ENCODE results near the gene SEMA3C. TPM values are rescaled to one million over a fixed set of nuclear protein-coding genes. Genes with fewer than 3 reads are reported as not detected.

SEMA3C gene
- total and polyA plus RNA-seq, 10 donors = 1.1 to 53.7 (median 13.0) TPM

DNA sequence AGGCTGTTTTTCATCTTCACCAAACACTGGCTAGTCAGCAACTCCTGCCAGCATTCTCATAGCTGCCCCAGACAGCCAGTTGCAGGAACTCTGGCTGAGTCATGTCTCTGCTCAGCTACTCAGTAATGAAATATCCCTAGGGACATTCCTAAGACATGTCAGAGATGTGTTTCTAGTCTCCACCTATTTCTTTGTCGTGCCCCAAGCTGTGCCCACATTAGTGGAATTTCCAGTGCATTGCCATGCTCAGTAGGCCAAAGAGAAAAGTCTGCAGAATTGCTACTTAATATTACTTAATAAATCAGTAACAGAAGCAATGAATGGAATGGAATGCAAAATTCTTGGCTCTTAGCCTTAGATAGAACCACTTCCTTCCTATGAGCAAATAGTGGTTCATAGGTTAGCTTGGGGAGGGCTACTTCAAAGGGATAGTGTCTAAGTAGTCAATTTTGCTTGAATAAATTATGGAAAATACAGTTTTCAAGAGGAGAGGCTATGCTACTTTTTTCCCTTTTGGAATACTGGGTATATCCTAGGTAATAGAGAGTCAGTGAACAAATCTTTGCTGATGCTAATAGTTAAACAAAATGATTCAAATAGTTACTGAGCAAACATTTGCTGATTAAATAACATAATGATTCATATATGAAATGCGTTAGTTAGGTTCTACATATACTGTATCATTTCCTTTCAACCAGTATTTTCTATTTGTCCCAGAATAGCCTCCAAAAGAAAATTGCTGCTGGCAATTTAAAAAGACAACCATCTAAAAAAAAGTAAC, 23.6 kb upstream of the SEMA3C start:
- no peak for DNase-seq
- no peaks in the 10 kb centered on the region for H3K27me3 ChIP-seq (replicated peaks in 1 of 7)
- H3K27ac ChIP-seq = peak overlapping the region in 6 of 8 donors; percentile 5 to 57 (median 34)
- peaks cover 0 to 9% (median 0%) of the 10 kb centered on the region in 6 donors for H3K4me1 ChIP-seq
- 43 to 68% (median 53%) methylated on average over 2 of the region's 2 CpGs for WGBS, 5 donors
- H3K9me3 ChIP-seq = no peaks in the 10 kb centered on the region
- TF ChIP-seq POLR2A (IDR thresholded peaks at IDR 0.05) (no peak), POLR2AphosphoS5 (IDR thresholded peaks at IDR 0.05) (no peak)
- TF ChIP-seq, protein P1, sequence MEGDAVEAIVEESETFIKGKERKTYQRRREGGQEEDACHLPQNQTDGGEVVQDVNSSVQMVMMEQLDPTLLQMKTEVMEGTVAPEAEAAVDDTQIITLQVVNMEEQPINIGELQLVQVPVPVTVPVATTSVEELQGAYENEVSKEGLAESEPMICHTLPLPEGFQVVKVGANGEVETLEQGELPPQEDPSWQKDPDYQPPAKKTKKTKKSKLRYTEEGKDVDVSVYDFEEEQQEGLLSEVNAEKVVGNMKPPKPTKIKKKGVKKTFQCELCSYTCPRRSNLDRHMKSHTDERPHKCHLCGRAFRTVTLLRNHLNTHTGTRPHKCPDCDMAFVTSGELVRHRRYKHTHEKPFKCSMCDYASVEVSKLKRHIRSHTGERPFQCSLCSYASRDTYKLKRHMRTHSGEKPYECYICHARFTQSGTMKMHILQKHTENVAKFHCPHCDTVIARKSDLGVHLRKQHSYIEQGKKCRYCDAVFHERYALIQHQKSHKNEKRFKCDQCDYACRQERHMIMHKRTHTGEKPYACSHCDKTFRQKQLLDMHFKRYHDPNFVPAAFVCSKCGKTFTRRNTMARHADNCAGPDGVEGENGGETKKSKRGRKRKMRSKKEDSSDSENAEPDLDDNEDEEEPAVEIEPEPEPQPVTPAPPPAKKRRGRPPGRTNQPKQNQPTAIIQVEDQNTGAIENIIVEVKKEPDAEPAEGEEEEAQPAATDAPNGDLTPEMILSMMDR (IDR thresholded peaks at IDR 0.05 in 8 of 11, conservative IDR thresholded peaks at IDR 0.05 in 3 of 11) = no peak
- no peaks in the 10 kb centered on the region for H3K36me3 ChIP-seq
- intact Hi-C loops (cut with DNase I; ENCODE audit: low total_unique reads) = no loop called here
- H3K4me3 ChIP-seq = no peak overlapping the region

DNA sequence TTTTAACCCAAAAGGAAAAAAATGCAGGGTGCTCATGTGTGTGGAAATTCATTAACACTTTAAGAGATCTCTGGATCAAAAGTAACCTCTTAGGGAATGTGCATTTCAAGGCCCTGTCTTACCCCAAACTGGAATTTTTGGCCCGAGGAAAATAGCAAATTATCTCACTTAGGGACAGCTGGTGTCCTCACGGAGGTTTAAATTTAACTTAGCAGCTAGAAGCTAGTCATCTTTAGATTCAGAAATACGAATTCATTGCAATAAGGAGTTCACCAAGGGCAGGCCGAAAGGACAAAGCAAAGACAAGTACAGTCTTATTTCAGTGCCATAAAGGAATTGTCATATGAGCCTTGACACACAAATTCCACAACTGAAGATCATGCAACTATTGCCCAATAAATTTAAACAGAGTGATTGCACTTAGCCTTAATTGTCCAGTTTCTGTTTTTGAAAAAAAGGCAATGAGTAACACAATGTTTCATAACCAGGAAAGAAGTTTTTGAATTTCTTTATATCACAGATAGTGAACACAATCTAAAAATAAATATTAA, 22.4 kb upstream of the SEMA3C start:
- intact Hi-C loops (cut with DNase I; ENCODE audit: low total_unique reads) = no loop called here
- WGBS, 5 donors = 58 to 77% (median 69%) methylated on average over 4 of the region's 4 CpGs
- H3K27ac ChIP-seq = peak overlapping the region in 5 of 8 donors; percentile 9 to 57 (median 18)

DNA sequence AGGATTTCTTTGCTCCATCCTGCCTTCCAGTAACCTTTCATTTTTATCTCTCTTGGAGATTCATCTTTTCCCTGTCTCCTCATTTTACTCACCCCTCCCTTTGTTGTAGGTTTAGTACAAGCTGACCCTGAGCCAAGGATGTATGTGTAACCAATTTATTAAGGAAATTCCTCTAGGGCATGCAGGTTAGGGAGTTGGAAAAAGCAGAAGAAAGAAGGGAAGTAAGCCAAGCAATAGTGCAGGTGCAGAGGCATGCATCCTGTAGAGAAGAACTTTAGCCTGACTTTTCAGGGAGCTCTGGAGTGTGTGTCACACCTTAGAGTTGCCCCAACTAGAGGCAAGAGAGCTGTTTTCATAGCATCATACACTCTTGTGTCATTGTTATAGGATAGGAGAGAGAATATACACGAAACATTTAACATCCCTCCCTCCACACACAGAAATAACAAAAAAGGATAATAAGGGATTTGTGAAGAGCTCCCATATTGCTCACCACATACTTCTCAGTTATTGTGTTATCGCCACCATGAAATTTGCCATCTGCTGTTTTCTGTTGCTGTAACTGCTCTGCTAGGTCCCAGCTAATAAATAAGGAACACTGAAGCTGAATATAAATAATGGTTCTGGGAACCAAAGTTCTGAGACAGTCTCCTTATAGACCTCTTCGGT, 21.8 kb upstream of the SEMA3C start:
- H3K27ac ChIP-seq = peak overlapping the region in 5 of 8 donors; percentile 9 to 57 (median 18)
- no peaks in the 10 kb centered on the region for H3K27me3 ChIP-seq (replicated peaks in 1 of 7)
- H3K4me1 ChIP-seq = peaks cover 0 to 9% (median 0%) of the 10 kb centered on the region in 6 donors
- no peaks in the 10 kb centered on the region for H3K36me3 ChIP-seq
- H3K9me3 ChIP-seq = no peaks in the 10 kb centered on the region
- TF ChIP-seq POLR2AphosphoS5 (IDR thresholded peaks at IDR 0.05) (no peak), POLR2A (IDR thresholded peaks at IDR 0.05) (no peak)
- TF ChIP-seq, protein P1 (IDR thresholded peaks at IDR 0.05 in 8 of 11, conservative IDR thresholded peaks at IDR 0.05 in 3 of 11) = no peak
- H3K4me3 ChIP-seq = no peak overlapping the region
- intact Hi-C loops (cut with DNase I; ENCODE audit: low total_unique reads) = no loop called here
- 71 to 86% (median 75%) methylated on average over 3 of the region's 3 CpGs for WGBS, 5 donors
- DNase-seq = no peak

More for the DNA sequence above, 22.4 kb upstream of the SEMA3C start:
- Histone ChIP-seq H3K4me3 (no peak overlapping the region), H3K27me3 (replicated peaks in 1 of 7) (no peaks in the 10 kb centered on the region), H3K36me3 (no peaks in the 10 kb centered on the region), H3K4me1 (peaks cover 0 to 9% (median 0%) of the 10 kb centered on the region in 6 donors), H3K9me3 (no peaks in the 10 kb centered on the region)
- no peak for DNase-seq
- TF ChIP-seq POLR2A (IDR thresholded peaks at IDR 0.05) = no peak
- TF ChIP-seq, protein P1 (IDR thresholded peaks at IDR 0.05 in 8 of 11, conservative IDR thresholded peaks at IDR 0.05 in 3 of 11) = no peak
- TF ChIP-seq POLR2AphosphoS5 (IDR thresholded peaks at IDR 0.05) = no peak

DNA sequence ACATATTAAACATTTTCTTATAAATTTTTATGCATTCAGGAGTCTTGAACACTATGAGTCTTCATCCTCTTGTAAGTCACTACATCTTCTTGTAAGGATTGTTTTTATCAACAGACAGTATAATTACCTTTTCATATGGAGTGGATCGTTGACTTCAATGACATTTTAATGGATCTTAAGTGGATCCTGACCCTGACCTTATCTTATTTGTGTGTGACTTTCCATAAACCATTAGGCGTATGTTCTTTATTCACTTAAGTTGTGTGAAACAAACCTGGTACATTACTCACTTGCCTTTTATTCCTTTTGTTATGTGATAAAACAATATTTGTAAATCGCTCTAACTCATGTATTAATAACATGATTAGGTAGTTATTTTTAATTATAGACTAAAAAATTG, 18.5 kb upstream of the SEMA3C start:
- no peaks in the 10 kb centered on the region for H3K27me3 ChIP-seq (replicated peaks in 1 of 7)
- DNase-seq = no peak
- H3K4me3 ChIP-seq = no peak overlapping the region
- no peak overlapping the region for H3K27ac ChIP-seq
- TF ChIP-seq POLR2A (IDR thresholded peaks at IDR 0.05) (no peak), POLR2AphosphoS5 (IDR thresholded peaks at IDR 0.05) (no peak)
- TF ChIP-seq, protein P1 (IDR thresholded peaks at IDR 0.05 in 8 of 11, conservative IDR thresholded peaks at IDR 0.05 in 3 of 11) = no peak
- intact Hi-C loops (cut with DNase I; ENCODE audit: low total_unique reads) = no loop called here
- H3K9me3 ChIP-seq = no peaks in the 10 kb centered on the region
- WGBS, 5 donors = 70 to 85% (median 81%) methylated on average over 3 of the region's 3 CpGs
- H3K36me3 ChIP-seq = no peaks in the 10 kb centered on the region
- H3K4me1 ChIP-seq = peaks cover 0 to 9% (median 0%) of the 10 kb centered on the region in 6 donors

Measured in spleen (tissue), 11 donors.